ENCODE data around the gene ILK. TPM values are rescaled to one million over a fixed set of nuclear protein-coding genes. Genes with fewer than 3 reads are reported as not detected.

Gene ILK
- total RNA-seq, 2 experiments from 2014 or later, result 74.6 to 83.3 TPM

DNA sequence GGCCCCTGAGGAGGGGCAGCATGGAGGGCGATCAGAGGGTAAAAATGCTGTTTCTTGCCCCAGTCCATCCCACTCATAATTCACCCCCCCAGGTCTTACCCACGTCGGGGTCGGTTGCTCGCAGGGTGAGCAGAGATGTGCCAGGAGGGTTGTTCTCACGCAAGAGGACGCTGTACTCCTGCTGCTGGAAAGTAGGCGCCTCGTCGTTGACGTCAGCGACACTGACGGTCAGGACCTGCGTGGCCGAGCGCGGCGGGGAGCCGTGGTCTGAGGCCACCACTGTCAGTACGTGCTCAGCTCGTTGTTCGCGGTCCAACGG lies 26.0 kb downstream of the ILK start:
- ChIA-PET POLR2A (no interaction called here), CTCF (no interaction called here)

DNA sequence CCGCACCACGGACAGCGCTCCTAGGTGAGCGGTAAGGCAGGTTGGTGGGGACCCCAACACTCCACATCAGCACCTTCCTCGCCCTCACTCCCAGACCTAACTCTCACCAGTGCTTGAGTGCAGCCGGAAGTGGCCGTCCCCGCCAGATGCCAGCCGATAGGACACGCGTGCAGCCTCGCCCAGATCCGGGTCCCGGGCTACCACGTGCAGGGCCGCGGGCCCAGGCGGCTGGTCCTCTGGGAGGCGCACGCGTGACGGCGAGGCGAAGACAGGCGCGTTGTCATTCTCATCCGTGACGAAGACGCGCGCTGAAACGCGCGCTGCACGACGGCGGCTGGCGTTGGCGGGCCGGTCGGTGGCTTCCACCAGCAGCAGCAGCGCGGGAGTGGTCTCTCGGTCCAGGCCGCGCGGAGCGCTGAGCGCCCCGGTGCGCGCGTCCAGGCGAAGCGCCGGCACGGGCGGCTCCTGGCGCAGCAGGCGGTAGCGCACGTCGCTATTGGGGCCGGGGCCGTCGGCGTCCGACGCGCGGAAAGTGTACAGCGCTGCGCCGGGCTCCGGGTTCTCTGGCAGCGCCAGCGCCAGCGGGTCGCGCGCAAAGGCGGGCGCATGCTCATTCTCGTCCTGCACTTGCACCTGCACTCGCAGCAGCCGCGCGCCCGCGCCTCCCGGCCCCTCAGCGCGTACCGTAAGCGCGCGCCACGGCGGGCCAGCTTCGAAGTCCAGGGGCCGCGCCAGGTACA lies 26.5 kb downstream of the ILK start:
- ChIA-PET POLR2A (no interaction called here), CTCF (no interaction called here)

DNA sequence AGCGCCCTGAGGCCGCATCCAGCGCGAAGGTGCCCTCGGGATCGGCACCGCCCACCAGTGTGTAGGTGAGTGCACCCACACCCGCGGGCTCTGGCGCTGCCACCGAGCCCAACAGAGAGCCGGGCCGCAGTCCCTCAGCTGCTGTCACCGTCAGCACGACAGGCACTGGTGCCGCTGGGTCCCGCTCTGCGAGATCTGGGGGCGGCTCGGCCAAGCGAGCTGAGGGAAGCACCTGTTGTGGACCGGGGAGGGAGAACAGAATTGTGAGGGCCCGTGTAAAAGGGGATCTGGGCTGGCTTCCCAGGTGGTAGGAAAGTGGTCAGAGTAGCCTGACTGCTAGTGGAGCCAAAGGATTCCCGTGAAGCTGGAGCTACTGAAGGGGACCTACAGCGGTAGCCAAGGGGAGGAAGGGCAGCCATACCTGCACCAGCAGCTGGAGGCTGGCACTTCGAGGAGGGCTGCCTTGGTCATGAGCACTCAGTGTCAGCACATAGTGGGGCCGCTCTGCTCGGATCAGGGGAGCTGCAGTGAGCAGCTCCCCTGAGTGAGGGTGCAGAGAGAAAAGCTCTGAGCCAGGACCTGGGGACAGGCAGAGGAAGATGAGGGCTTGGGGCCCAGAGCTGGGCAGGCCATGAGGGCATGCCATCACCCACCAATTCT lies 27.2 kb downstream of the ILK start:
- ChIA-PET POLR2A (interaction anchor here (1.0 kb wide), 1 partner anchor 11 kb away, joined by 3 read pairs; the partner anchor contains the start of gene TPP1), CTCF (interaction anchor here (0.8 to 1.2 kb wide), 2 partner anchors 11 to 13 kb away, joined by 3 read pairs; partner anchors contain the start of gene TPP1)

DNA sequence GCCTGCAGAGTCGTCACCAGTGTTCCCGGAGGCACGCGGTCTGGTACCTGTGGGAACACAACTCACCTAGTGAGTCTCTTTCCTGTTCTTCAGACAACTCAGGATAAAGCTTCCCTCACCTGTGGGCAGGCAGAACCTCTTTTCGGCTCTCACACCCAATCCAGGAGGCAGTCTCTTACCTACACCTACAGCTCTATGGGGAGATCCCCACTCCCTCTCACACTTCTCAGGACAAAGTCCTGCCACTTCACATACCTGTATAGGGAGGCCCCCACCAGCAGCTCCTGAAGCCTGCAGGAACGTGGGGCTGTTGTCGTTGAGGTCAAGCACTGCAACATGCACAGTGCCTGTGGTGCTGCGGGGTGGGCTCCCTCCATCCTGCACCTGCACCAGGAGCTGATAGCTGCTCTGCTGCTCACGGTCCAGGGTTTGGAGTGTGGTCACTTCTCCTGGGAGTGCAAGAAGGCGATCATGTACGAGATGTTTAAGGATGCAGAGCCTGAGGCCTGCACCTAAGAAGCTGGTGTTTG lies 27.9 kb downstream of the ILK start:
- CTCF ChIA-PET, result interaction anchor here (0.8 to 1.2 kb wide), 2 partner anchors 12 to 13 kb away, joined by 3 read pairs; partner anchors contain the start of gene TPP1
- POLR2A ChIA-PET, result interaction anchor here (1.0 kb wide), 1 partner anchor 12 kb away, joined by 3 read pairs; the partner anchor contains the start of gene TPP1

- POLR2A ChIA-PET, result no interaction called here
- CTCF ChIA-PET, result interaction anchor here (1.2 to 1.4 kb wide), 2 partner anchors 13 to 51 kb away, joined by 3 read pairs; partner anchors contain the start of genes MRPL17 and TPP1
Observed at GRCh38 chr11:6632116-6633073, 28.8 kb downstream of the ILK start.

GRCh38 chr11:6633422-6634408 lies 30.1 kb downstream of the ILK start:
- ChIA-PET CTCF (no interaction called here), POLR2A (interaction anchor here (0.6 kb wide), 1 partner anchor 17 kb away, joined by 4 read pairs; no protein-coding TSS in a partner anchor)

DNA sequence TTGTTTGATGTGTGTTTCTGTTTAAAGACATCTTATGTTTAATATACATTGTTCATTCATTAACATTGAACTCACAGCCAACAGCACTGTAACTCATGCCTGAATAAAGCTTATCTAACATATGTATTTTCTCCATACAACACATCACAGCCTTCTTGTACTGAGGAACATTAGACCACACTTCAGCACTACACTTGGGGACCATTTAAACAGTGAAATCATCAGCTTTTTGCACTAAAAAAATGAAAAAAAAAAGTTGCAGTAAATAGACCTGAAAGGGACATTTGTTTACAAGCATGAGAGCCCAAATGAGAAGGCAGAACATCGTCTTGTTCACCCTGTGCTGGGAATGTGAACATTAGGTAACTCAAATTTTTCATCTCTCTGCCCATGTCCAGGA lies 31.0 kb downstream of the ILK start:
- POLR2A ChIA-PET, result interaction anchor here (0.6 kb wide), 1 partner anchor 17 kb away, joined by 4 read pairs; no protein-coding TSS in a partner anchor
- CTCF ChIA-PET, result no interaction called here

- CTCF ChIA-PET, result interaction anchor here (0.7 to 1.3 kb wide), 3 partner anchors 11 to 48 kb away, joined by 3 read pairs; partner anchors contain the start of gene MRPL17
- POLR2A ChIA-PET, result no interaction called here
Observed at GRCh38 chr11:6635082-6635932, 31.7 kb downstream of the ILK start.

GRCh38 chr11:6636480-6636879 lies 32.9 kb downstream of the ILK start:
- CTCF ChIA-PET, result interaction anchor here (1.3 kb wide), 1 partner anchor 11 kb away, joined by 3 read pairs; no protein-coding TSS in a partner anchor

DNA sequence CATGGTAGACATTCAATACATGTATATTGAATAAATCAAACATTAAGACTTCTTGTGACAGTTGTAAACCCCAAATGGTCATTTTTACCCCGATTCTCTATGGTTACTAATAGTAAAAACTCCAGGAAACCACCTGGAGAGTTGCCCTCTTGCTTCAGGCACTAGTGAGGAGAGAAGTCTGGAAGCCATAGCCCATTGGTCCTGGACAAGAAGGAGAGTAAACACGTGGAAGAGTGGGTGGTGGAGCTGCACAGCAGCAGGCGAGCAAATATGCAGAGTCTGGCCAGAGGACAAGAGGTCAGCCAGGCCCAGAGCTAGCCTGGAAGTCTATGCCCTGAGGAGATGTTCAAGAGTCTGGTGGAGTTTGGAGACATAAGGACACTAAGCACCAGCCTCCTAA lies 34.3 kb downstream of the ILK start:
- POLR2A ChIA-PET, result no interaction called here
- CTCF ChIA-PET, result no interaction called here

More at GRCh38 chr11:6636480-6636879, 32.9 kb downstream of the ILK start:
- POLR2A ChIA-PET, result no interaction called here

DNA sequence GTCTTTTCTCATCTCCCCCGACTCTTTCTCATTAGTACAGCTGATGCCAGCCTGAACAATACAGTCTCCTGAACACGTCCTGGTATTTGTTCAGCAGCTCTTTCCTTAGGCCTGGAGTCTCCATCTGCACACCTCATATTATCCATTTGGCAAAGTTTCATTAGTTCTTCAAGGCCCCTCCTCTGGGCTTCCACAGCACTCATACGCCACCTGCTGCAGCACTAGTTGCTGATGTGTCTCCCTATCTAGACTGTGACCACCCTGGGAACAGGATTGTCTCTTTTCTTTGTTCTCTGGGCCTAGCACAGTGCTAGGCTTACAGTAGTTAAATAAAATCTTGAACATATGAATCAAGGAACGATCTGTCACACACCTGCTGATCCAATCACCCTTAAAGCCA lies 34.9 kb downstream of the ILK start:
- POLR2A ChIA-PET, result no interaction called here
- CTCF ChIA-PET, result interaction anchor here (0.8 to 1.6 kb wide), 2 partner anchors 44 to 107 kb away, joined by 3 to 5 read pairs; partner anchors contain the start of gene MRPL17

GRCh38 chr11:6640036-6640984 lies 36.7 kb downstream of the ILK start:
- POLR2A ChIA-PET, result no interaction called here
- CTCF ChIA-PET, result interaction anchor here (0.8 to 1.6 kb wide), 3 partner anchors 12 to 43 kb away, joined by 3 to 5 read pairs (median 4); partner anchors contain the start of gene MRPL17

- ChIA-PET POLR2A (no interaction called here), CTCF (interaction anchor here (0.8 kb wide), 1 partner anchor 11 kb away, joined by 3 read pairs; no protein-coding TSS in a partner anchor)
Observed at GRCh38 chr11:6640985-6641701, 37.6 kb downstream of the ILK start.

DNA sequence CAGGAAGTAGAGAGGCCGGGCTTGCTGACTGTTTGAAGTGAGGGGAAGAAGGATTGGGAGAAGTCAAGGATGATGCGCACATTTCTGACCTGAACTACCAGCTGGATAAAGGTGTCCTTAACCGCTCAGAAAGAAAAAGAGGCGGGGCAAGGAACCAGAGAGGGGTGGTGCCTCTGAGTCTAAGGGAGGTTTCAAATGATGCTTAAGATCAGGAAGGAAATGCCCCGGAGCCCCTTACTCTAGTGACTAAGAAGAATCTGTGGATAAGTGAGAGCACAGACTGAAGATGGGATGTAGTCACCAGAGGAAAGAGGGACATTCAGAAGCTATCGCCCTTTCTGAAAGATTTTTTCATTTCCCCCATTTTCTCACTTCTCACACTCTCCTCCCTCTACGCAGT lies 39.4 kb downstream of the ILK start:
- ChIA-PET CTCF (no interaction called here), POLR2A (no interaction called here)

GRCh38 chr11:6646071-6646470 lies 42.5 kb downstream of the ILK start:
- ChIA-PET CTCF (interaction anchor here (1.0 to 1.5 kb wide), 4 partner anchors 13 to 203 kb away, joined by 3 read pairs; no protein-coding TSS in a partner anchor), POLR2A (interaction anchor here (1.9 kb wide), 1 partner anchor 27 kb away, joined by 21 read pairs; the partner anchor contains the start of gene TPP1)
